A549 (cell line): ENCODE measurements around the gene ZNF521. TPM values are rescaled to one million over a fixed set of nuclear protein-coding genes. Genes with fewer than 3 reads are reported as not detected.

ENCODE experiments used
- ATAC-seq, 2 experiments: fragments of 200-7000 bp in 1 of 2; fragments of >200 bp in 1 of 2; cut with Nextera tagmentation in 1 of 2; cut with Tn5 transposase in 1 of 2; 3 replicates each; pipeline versions ENCODE4 v1.8.0 to v1.9.1; 2018 to 2020; ENCODE audit warnings: mild to moderate bottlenecking in 1 of 2, moderate library complexity in 1 of 2
- CTCF ChIA-PET: fragments of 300-600 bp; sonication (Branson Sonifier 250); formaldehyde crosslinking; extraction: SDS; loops from one replicate; lab custom pipeline; 2021; ENCODE audit warnings: antibody characterized with exemption, inconsistent platforms; lab: Yijun Ruan, JAX
- POLR2A ChIA-PET: fragments of 350-600 bp; formaldehyde crosslinking; extraction: SDS; loops from one replicate; lab custom pipeline; 2021; ENCODE audit warnings: antibody characterized with exemption, inconsistent platforms; lab: Yijun Ruan, JAX
- DNase-seq, 2 experiments: peaks; one replicate each; pipeline versions ENCODE4 v3.0.0 to v3.0.0-alpha.2; 2011 to 2016; ENCODE audit warnings: low read depth in 1 of 2, low spot score in 1 of 2
- FAIRE-seq: peaks from 2 replicates; lab custom pipeline; 2011; peaks lifted over from hg19 to GRCh38; lab: Jason Lieb, UNC
- H3K27ac ChIP-seq, 2 experiments: fragments of >200 bp; sonication (Bioruptor Twin); formaldehyde crosslinking; 3 replicates each; pipeline ENCODE4 v1.5.1; 2016 to 2017
- H3K4me1 ChIP-seq: fragments of >200 bp; sonication (Bioruptor Twin); formaldehyde crosslinking; 3 replicates; pipeline ENCODE4 v1.6.1; 2016
- H3K4me2 ChIP-seq: fragments of >200 bp; sonication (Bioruptor Twin); formaldehyde crosslinking; 3 replicates; pipeline ENCODE4 v1.6.1; 2016
- H3K4me3 ChIP-seq: fragments of >200 bp; sonication (Bioruptor Twin); formaldehyde crosslinking; 3 replicates; pipeline ENCODE4 v1.5.1; 2016
- H3K9me3 ChIP-seq: fragments of >200 bp; sonication (Bioruptor Twin); formaldehyde crosslinking; 3 replicates; pipeline ENCODE4 v1.6.1; 2016
- ATOH8 ChIP-seq: fragments of 250-450 bp; sonication (Bioruptor Pico); IDR thresholded peaks from 2 replicates; pipeline ENCODE4 v1.5.0; 2020; ENCODE audit warnings: low read depth, mild to moderate bottlenecking, moderate library complexity
- BCL3 ChIP-seq: fragments of >200 bp; sonication (Bioruptor Twin); formaldehyde crosslinking; IDR thresholded peaks from 3 replicates; pipeline ENCODE4 v1.6.1; 2016
- BHLHE40 ChIP-seq: IDR thresholded peaks from 2 replicates; pipeline ENCODE4 v1.6.1; 2012; ENCODE audit warnings: low read depth, low read length, inconsistent platforms
- EP300 ChIP-seq, 2 experiments: fragments of >200 bp; sonication (Bioruptor Twin); formaldehyde crosslinking; IDR thresholded peaks; 2 replicates in 1 of 2; 3 replicates in 1 of 2; pipeline ENCODE4 v1.6.1; 2016 to 2017
- GATA3 ChIP-seq: IDR thresholded peaks from 2 replicates; pipeline ENCODE4 v1.6.1; 2012; ENCODE audit warnings: borderline replicate concordance
- HMGXB4 ChIP-seq: fragments of 250-450 bp; sonication (Bioruptor Pico); IDR thresholded peaks from 2 replicates; pipeline ENCODE4 v1.5.0; 2021; ENCODE audit warnings: mild to moderate bottlenecking, moderate library complexity, borderline replicate concordance
- HOXB5 ChIP-seq: fragments of 250-450 bp; sonication (Bioruptor Pico); IDR thresholded peaks from 2 replicates; pipeline ENCODE4 v1.5.0; 2020; ENCODE audit warnings: mild to moderate bottlenecking, moderate library complexity
- JUNB ChIP-seq: fragments of >200 bp; sonication (Bioruptor Twin); formaldehyde crosslinking; IDR thresholded peaks from 2 replicates; pipeline ENCODE4 v1.6.1; 2016
- KDM1A ChIP-seq: fragments of 200-600 bp; sonication (generic); IDR thresholded peaks from 2 replicates; pipeline ENCODE4 v1.6.1; 2016; ENCODE audit warnings: low read depth, mild to moderate bottlenecking
- MAX ChIP-seq: IDR thresholded peaks from 2 replicates; pipeline ENCODE4 v1.6.1; 2012
- MYC ChIP-seq: IDR thresholded peaks from 2 replicates; pipeline ENCODE4 v1.6.1; 2012; ENCODE audit warnings: mild to moderate bottlenecking, inconsistent platforms, low read length, improper control_type of control experiment, borderline replicate concordance
- PHF8 ChIP-seq: fragments of 200-600 bp; sonication (generic); IDR thresholded peaks from 2 replicates; pipeline ENCODE4 v1.6.1; 2016; ENCODE audit warnings: low read depth, mild to moderate bottlenecking, antibody characterized with exemption, moderate library complexity, borderline replicate concordance
- RFX5 ChIP-seq: fragments of 450-650 bp; IDR thresholded peaks from 2 replicates; pipeline ENCODE4 v1.7.1; 2014; ENCODE audit warnings: antibody characterized with exemption, mild to moderate bottlenecking, moderate library complexity
- WGBS: methylation state at CpG from one replicate; pipeline ENCODE4 v1.1.6; 2017; ENCODE audit errors: missing lambda C conversion rate; 5-methylcytosine and 5-hydroxymethylcytosine counted together
- polyA plus RNA-seq, 4 experiments: library from polyadenylated mRNA; depleted of rRNA in 3 of 4; stranded (reverse); fragments of >200 nt; fragmentation: RNase III in 1 of 4; extraction: RNeasy Plus Mini Kit Qiagen cat#74134 plus additional on column Dnase treatment in 1 of 4; gene quantifications; 2 replicates in 3 of 4; 3 replicates in 1 of 4; pipeline ENCODE4 v1.2.3, GENCODE V29; 2011 to 2017
- TF ChIP-seq, protein P1 (sequence below): IDR thresholded peaks from 2 replicates; pipeline ENCODE4 v1.6.1; 2012; ENCODE audit warnings: low read depth, borderline replicate concordance
- TF ChIP-seq, protein P2 (sequence below): fragments of 150-350 bp; IDR thresholded peaks from 2 replicates; pipeline ENCODE4 v1.6.1; 2014; ENCODE audit warnings: low read depth, mild to moderate bottlenecking, low read length
- TF ChIP-seq, protein P3 (sequence below): fragments of >200 bp; sonication (Bioruptor Twin); formaldehyde crosslinking; IDR thresholded peaks from 2 replicates; pipeline ENCODE4 v1.6.1; 2016
- TF ChIP-seq, protein P4 (sequence below): fragments of 200-600 bp; sonication (generic); IDR thresholded peaks from 2 replicates; pipeline ENCODE4 v1.6.1; 2016; ENCODE audit warnings: antibody characterized with exemption, mild to moderate bottlenecking, moderate library complexity

ZNF521 gene
- polyA plus RNA-seq, 2 of the 4 experiments (the other 2 are of a cell fraction): not detected

DNA sequence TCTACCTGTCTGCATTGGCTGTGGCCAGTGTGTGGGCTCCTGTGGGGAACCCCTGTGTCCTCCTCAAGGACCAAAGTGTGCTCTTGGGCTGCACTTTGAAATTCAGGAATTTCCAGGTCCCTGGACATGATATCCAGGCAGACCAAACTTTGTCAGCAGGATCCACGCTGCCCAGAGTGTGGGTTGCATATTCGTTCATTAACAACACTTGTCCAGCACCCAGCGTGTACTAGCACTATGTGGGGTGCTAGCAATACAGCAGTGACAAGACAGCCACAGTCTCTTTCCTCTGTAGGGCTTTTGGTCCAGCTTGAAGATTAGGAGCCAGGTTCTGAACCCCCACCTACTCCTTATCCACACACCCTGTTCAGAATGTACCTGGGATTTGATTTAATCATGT, 304.5 kb downstream of the ZNF521 start:
- 0% methylated on average over 2 of the region's 3 CpGs for WGBS
- FAIRE-seq: no peak
- Histone ChIP-seq H3K9me3 (no peaks in the 10 kb centered on the region), H3K4me2 (no peak overlapping the region), H3K4me1 (no peaks in the 10 kb centered on the region), H3K4me3 (no peak overlapping the region), H3K27ac (no peak overlapping the region)
- ChIA-PET CTCF (no interaction called here), POLR2A (no interaction called here)
- DNase-seq: no peak
- TF ChIP-seq PHF8 (no peak), RFX5 (no peak), MAX (no peak), JUNB (no peak), HMGXB4 (CRISPR knock-in tag) (no peak), EP300 (IDR thresholded peaks at IDR 0.05) (no peak), BCL3 (no peak), MYC (no peak), KDM1A (no peak), ATOH8 (CRISPR knock-in tag) (no peak), BHLHE40 (no peak), GATA3 (no peak)
- TF ChIP-seq, protein P1, sequence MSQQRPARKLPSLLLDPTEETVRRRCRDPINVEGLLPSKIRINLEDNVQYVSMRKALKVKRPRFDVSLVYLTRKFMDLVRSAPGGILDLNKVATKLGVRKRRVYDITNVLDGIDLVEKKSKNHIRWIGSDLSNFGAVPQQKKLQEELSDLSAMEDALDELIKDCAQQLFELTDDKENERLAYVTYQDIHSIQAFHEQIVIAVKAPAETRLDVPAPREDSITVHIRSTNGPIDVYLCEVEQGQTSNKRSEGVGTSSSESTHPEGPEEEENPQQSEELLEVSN: no peak
- TF ChIP-seq, protein P2, sequence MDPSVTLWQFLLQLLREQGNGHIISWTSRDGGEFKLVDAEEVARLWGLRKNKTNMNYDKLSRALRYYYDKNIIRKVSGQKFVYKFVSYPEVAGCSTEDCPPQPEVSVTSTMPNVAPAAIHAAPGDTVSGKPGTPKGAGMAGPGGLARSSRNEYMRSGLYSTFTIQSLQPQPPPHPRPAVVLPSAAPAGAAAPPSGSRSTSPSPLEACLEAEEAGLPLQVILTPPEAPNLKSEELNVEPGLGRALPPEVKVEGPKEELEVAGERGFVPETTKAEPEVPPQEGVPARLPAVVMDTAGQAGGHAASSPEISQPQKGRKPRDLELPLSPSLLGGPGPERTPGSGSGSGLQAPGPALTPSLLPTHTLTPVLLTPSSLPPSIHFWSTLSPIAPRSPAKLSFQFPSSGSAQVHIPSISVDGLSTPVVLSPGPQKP: no peak
- TF ChIP-seq, protein P3, sequence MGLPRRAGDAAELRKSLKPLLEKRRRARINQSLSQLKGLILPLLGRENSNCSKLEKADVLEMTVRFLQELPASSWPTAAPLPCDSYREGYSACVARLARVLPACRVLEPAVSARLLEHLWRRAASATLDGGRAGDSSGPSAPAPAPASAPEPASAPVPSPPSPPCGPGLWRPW: no peak
- TF ChIP-seq, protein P4, sequence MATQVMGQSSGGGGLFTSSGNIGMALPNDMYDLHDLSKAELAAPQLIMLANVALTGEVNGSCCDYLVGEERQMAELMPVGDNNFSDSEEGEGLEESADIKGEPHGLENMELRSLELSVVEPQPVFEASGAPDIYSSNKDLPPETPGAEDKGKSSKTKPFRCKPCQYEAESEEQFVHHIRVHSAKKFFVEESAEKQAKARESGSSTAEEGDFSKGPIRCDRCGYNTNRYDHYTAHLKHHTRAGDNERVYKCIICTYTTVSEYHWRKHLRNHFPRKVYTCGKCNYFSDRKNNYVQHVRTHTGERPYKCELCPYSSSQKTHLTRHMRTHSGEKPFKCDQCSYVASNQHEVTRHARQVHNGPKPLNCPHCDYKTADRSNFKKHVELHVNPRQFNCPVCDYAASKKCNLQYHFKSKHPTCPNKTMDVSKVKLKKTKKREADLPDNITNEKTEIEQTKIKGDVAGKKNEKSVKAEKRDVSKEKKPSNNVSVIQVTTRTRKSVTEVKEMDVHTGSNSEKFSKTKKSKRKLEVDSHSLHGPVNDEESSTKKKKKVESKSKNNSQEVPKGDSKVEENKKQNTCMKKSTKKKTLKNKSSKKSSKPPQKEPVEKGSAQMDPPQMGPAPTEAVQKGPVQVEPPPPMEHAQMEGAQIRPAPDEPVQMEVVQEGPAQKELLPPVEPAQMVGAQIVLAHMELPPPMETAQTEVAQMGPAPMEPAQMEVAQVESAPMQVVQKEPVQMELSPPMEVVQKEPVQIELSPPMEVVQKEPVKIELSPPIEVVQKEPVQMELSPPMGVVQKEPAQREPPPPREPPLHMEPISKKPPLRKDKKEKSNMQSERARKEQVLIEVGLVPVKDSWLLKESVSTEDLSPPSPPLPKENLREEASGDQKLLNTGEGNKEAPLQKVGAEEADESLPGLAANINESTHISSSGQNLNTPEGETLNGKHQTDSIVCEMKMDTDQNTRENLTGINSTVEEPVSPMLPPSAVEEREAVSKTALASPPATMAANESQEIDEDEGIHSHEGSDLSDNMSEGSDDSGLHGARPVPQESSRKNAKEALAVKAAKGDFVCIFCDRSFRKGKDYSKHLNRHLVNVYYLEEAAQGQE: no peak
- no peak for ATAC-seq

DNA sequence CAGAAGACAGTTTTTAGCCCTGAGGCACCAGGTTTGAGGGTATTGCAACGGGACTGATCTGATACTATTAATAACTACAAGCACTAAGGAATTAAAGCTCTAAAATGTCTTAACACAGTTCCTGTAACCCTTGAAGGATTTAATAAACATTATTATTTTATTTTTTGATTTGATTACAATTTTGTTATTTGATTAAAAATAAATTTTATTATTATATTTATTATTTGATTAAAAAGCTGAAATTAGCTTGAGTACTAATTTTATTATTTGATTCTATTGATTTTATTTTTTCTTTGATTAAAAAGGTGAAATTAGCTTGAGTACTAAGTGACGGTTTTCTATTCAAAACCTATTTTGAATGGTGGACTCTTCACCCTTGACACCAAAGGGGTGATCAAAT, 307.3 kb downstream of the ZNF521 start:
- H3K4me1 ChIP-seq: no peaks in the 10 kb centered on the region
- H3K9me3 ChIP-seq: no peaks in the 10 kb centered on the region
- WGBS: 9% methylated on average over 2 of the region's 2 CpGs
- no peak for TF ChIP-seq HOXB5 (CRISPR knock-in tag)
- no peak for FAIRE-seq
- ChIA-PET CTCF (no interaction called here), POLR2A (no interaction called here)
- no peak for ATAC-seq
- no peak overlapping the region for H3K27ac ChIP-seq
- no peak for DNase-seq
- no peak overlapping the region for H3K4me3 ChIP-seq
- H3K4me2 ChIP-seq: no peak overlapping the region
